H54 (cell line): ENCODE results near the gene KCNIP1.
A peak's percentile ranks its signal among the peaks of the same experiment; 100 is the strongest.

Experiments
- DNase-seq: peaks from one replicate; pipeline ENCODE4 v3.0.0; 2011; ENCODE audit warnings: low spot score, mixed read lengths; ENCODE audit not compliant: insufficient read length
- FAIRE-seq: peaks from 3 replicates; lab custom pipeline; 2011; peaks lifted over from hg19 to GRCh38; lab: Jason Lieb, UNC
- POLR2A ChIP-seq: IDR thresholded peaks from 2 replicates; pipeline ENCODE4 v1.6.1; 2011; ENCODE audit warnings: low read depth, mild to moderate bottlenecking, low read length

Gene KCNIP1

GRCh38 chr5:170508660-170509347, 5.0 kb downstream of the KCNIP1 start:
- DNase-seq (no peak), FAIRE-seq (no peak)
- TF ChIP-seq POLR2A, result no peak

- no peak for TF ChIP-seq POLR2A
- no peak for FAIRE-seq
Observed at GRCh38 chr5:170509348-170509660, 5.5 kb downstream of the KCNIP1 start.

DNA sequence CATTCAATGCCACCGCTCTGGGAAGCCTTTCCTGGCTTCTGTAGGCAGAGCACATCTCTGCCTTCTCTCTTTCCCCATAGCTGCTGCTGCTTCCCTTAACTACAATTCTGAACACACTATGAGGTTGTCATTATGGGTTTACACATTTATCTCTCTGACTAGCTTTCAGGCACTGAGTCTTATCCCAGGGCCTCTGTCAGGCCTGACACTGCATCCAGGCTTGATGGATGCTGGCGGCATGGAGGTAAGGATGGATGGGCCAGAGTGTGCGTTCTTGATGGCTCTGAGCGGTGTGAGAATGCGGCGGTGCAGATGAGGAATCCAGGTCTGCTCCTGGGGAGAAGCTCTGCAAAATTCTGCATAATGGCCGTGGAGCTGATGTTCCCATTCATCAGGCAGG, 6.3 kb downstream of the KCNIP1 start:
- FAIRE-seq (no peak), DNase-seq (no peak)

More at GRCh38 chr5:170509348-170509660, 5.5 kb downstream of the KCNIP1 start:
- DNase-seq, result no peak

GRCh38 chr5:170510559-170510958, 6.7 kb downstream of the KCNIP1 start:
- no peak for FAIRE-seq
- DNase-seq, result no peak

More for the DNA sequence above, 6.3 kb downstream of the KCNIP1 start:
- TF ChIP-seq POLR2A, result no peak

DNA sequence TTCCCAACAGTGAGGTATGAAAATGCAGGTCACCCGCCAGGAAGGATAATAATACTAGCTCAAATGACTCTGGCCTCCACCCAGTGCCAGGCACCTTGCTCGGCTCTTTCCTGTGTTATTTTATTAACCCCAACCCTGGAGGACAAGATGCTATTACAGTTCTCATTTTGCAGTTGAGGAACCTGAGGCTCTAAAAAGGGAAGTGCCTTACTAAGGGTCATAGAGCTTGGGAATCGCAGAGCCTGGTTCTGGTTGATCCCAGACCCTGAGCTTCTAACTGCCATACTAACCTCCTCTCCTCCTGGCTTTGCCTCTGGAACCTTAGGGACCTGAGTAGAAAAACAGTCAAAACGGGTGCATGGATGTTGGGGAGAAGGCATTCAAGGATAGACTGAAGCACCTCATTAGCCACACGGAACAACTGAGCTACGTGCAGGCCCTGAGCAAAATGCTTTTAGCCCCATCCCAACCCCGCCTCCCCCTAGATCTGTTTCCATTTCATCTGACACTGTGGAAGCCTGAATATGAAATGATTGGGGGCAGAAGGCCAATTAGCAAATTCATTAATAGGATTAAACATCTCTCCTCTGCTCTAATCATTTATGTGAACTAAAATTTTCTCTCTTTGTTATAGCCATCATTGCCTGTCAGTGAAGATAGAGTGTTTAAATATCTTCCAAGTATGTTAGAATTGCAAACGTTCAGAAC, 7.9 kb downstream of the KCNIP1 start:
- FAIRE-seq, result no peak

More at GRCh38 chr5:170510559-170510958, 6.7 kb downstream of the KCNIP1 start:
- TF ChIP-seq POLR2A, result no peak

GRCh38 chr5:170513856-170514525, 10.2 kb downstream of the KCNIP1 start:
- no peak for TF ChIP-seq POLR2A
- no peak for DNase-seq
- FAIRE-seq, result no peak

More for the DNA sequence above, 7.9 kb downstream of the KCNIP1 start:
- no peak for TF ChIP-seq POLR2A
- DNase-seq, result no peak

DNA sequence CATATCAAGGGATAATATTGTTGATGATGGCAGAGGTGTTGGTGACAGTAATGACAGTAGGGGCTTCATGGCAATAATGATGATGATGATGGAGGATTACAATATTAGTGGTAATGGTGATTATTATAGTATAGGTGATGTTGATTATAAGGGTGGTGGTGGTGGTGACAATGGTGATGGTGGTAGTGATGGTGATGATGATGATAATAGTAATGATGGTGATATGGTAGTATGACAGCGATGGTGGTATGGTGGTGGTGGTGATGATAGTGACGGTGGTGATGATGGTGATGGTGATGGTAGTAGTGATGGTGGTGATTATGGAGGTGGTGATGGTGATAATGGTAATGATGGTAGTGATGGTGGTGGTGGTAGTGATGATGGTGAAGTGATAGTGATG, 13.6 kb downstream of the KCNIP1 start:
- FAIRE-seq (no peak), DNase-seq (no peak)
- TF ChIP-seq POLR2A, result no peak

GRCh38 chr5:170518277-170518676, 14.5 kb downstream of the KCNIP1 start:
- DNase-seq (no peak), FAIRE-seq (no peak)
- TF ChIP-seq POLR2A, result no peak

- FAIRE-seq (no peak), DNase-seq (no peak)
- TF ChIP-seq POLR2A, result no peak
Observed at GRCh38 chr5:170519549-170519948, 15.7 kb downstream of the KCNIP1 start.

- TF ChIP-seq POLR2A, result no peak
- FAIRE-seq (no peak), DNase-seq (no peak)
Observed at GRCh38 chr5:170520372-170520771, 16.6 kb downstream of the KCNIP1 start.

DNA sequence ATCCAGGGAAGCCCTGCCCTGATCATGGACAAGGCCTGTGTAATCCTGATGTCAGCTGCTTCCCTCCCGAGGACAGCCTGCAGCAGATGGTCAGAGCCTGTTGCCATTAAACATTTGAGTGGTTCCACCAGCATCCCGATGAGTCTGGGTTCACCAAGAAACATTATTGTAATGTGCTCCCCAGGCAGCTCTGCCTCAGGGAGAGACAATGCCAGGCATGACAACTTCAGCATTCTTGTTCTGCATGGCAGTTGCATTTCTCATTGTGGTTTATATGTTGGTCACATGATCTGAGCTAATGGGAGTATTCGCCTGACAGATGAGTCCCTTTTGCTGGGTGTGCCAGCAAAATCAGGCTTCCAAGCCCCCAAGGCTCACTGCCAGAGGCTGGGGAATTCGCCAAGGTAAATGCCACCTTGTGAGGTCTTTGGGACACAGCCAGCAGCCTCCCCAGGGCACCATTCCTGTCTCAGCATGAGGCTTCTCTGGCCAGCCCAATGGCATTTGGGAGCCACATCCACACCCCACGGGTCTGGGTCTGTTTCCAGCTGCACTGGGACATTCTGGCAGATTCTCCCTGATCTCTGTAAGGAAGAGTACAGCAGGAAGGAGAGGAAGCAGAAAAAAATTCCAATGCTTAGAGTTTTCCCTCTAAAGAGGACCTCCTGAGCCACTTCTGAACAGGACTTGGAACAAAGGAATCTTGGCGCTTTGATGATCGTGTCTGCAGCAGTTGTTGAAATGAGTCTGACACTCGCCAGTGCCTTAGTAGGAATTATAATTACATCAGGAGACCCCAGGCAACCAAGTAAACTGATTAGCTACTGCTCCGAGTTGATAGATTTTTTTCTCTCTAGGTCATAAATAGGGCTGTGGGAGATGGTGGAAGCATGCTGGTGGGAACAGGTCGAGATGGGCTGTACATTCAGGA, 18.7 kb downstream of the KCNIP1 start:
- DNase-seq, result peak; percentile 80
- TF ChIP-seq POLR2A, result no peak
- FAIRE-seq, result peak; percentile 11

- no peak for FAIRE-seq
- TF ChIP-seq POLR2A, result no peak
- DNase-seq, result no peak
Observed at GRCh38 chr5:170523142-170523551, 19.3 kb downstream of the KCNIP1 start.

DNA sequence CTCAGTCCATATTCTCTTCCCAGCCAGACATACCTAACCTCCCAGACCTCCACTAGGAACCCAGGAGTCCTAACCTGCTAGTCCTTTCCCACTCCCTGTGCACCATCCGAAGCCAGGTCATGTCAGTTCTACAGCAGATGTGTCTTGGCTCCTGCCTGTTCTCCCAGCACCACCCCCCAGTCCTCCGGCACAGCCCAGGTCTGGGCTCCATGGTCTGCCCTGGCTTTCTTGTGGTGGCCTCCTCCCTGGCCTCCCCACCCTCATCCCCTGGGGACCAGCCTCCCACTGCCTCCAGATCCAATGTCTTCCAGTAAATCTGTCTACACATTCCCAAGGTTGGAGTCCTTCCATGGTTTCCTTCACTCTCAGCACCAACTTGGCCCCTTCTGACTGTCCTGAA, 20.0 kb downstream of the KCNIP1 start:
- TF ChIP-seq POLR2A, result no peak
- DNase-seq, result no peak
- no peak for FAIRE-seq
